Measurements from ENCODE around the gene EXOC2. TPM values are rescaled to one million over a fixed set of nuclear protein-coding genes. Genes with fewer than 3 reads are reported as not detected.
"Not testable (repeated sequence)": the region's sequence is repeated elsewhere in the genome, so short reads cannot be mapped to it uniquely, and the experiment has no call there.

EXOC2 gene
- total RNA-seq, 2 experiments from 2014 or later, result 28.4 to 34.6 TPM

- peak overlapping the region; percentile 87 for H3K27ac Mint-ChIP-seq
- H3K27me3 Mint-ChIP-seq, result no peaks in the 10 kb centered on the region
- peaks cover 45% of the 10 kb centered on the region for H3K4me1 Mint-ChIP-seq
- peak overlapping the region; percentile 55 for H3K4me3 Mint-ChIP-seq
- DNase-seq, result no peak
- H3K9me3 Mint-ChIP-seq (ENCODE audit: low read depth), result no peaks in the 10 kb centered on the region
- H3K36me3 Mint-ChIP-seq, result peaks cover 9% of the 10 kb centered on the region
- peak; percentile 85 for ATAC-seq
- CTCF ChIA-PET, result interaction anchor here (0.6 kb wide), 1 partner anchor 7 kb away, joined by 3 read pairs; the partner anchor contains the start of gene EXOC2
Measured at GRCh38 chr6:684831-685636, 7.9 kb downstream of the EXOC2 start.

GRCh38 chr6:683742-684440, 9.0 kb downstream of the EXOC2 start:
- no peak for ATAC-seq
- Mint-ChIP-seq H3K4me3 (peak overlapping the region; percentile 34), H3K27ac (peak overlapping the region; percentile 48), H3K36me3 (peaks cover 3% of the 10 kb centered on the region), H3K27me3 (no peaks in the 10 kb centered on the region), H3K9me3 (ENCODE audit: low read depth) (no peaks in the 10 kb centered on the region), H3K4me1 (peaks cover 39% of the 10 kb centered on the region)
- no peak for DNase-seq
- CTCF ChIA-PET, result interaction anchor here (0.6 to 1.2 kb wide), 3 partner anchors 9 to 90 kb away, joined by 3 to 4 read pairs (median 4); partner anchors contain the start of gene EXOC2

- no peak for ATAC-seq
- Mint-ChIP-seq H3K9me3 (ENCODE audit: low read depth) (no peaks in the 10 kb centered on the region), H3K27me3 (no peaks in the 10 kb centered on the region), H3K4me3 (no peak overlapping the region), H3K27ac (no peak overlapping the region), H3K36me3 (peaks cover 8% of the 10 kb centered on the region), H3K4me1 (peaks cover 39% of the 10 kb centered on the region)
- CTCF ChIA-PET, result interaction anchor here (1.2 to 1.3 kb wide), 3 partner anchors 31 to 50 kb away, joined by 3 to 4 read pairs (median 3); no protein-coding TSS in a partner anchor
- DNase-seq, result no peak
Measured at GRCh38 chr6:680666-681340, 12.1 kb downstream of the EXOC2 start.

- H3K27ac Mint-ChIP-seq, result no peak overlapping the region
Measured at GRCh38 chr6:680251-680650, 12.7 kb downstream of the EXOC2 start.

GRCh38 chr6:679282-679681, 13.7 kb downstream of the EXOC2 start:
- Mint-ChIP-seq H3K4me3 (no peak overlapping the region), H3K27ac (no peak overlapping the region), H3K4me1 (peaks cover 39% of the 10 kb centered on the region), H3K27me3 (no peaks in the 10 kb centered on the region), H3K9me3 (ENCODE audit: low read depth) (no peaks in the 10 kb centered on the region), H3K36me3 (peaks cover 10% of the 10 kb centered on the region)
- ATAC-seq (no peak), DNase-seq (no peak)
- CTCF ChIA-PET, result no interaction called here

More at GRCh38 chr6:680251-680650, 12.7 kb downstream of the EXOC2 start:
- Mint-ChIP-seq H3K27me3 (no peaks in the 10 kb centered on the region), H3K4me3 (no peak overlapping the region), H3K4me1 (peaks cover 36% of the 10 kb centered on the region), H3K36me3 (peaks cover 6% of the 10 kb centered on the region), H3K9me3 (ENCODE audit: low read depth) (no peaks in the 10 kb centered on the region)
- DNase-seq, result no peak
- CTCF ChIA-PET, result interaction anchor here (1.2 kb wide), 2 partner anchors 42 to 50 kb away, joined by 3 to 4 read pairs; no protein-coding TSS in a partner anchor
- no peak for ATAC-seq

- Mint-ChIP-seq H3K27ac (no peak overlapping the region), H3K36me3 (peaks cover 12% of the 10 kb centered on the region), H3K4me3 (no peak overlapping the region), H3K27me3 (no peaks in the 10 kb centered on the region), H3K4me1 (peaks cover 31% of the 10 kb centered on the region), H3K9me3 (ENCODE audit: low read depth) (no peaks in the 10 kb centered on the region)
- CTCF ChIA-PET, result no interaction called here
- DNase-seq, result no peak
- no peak for ATAC-seq
Measured at GRCh38 chr6:678520-678919, 14.4 kb downstream of the EXOC2 start.

GRCh38 chr6:677919-678318, 15.0 kb downstream of the EXOC2 start:
- no peaks in the 10 kb centered on the region for H3K9me3 Mint-ChIP-seq (ENCODE audit: low read depth)
- H3K4me3 Mint-ChIP-seq, result no peak overlapping the region
- ATAC-seq (no peak), DNase-seq (no peak)
- H3K27me3 Mint-ChIP-seq, result no peaks in the 10 kb centered on the region
- H3K4me1 Mint-ChIP-seq, result peaks cover 26% of the 10 kb centered on the region
- peaks cover 12% of the 10 kb centered on the region for H3K36me3 Mint-ChIP-seq
- no peak overlapping the region for H3K27ac Mint-ChIP-seq
- CTCF ChIA-PET, result no interaction called here

GRCh38 chr6:674956-675355, 18.0 kb downstream of the EXOC2 start:
- Mint-ChIP-seq H3K4me3 (no peak overlapping the region), H3K4me1 (peaks cover 10% of the 10 kb centered on the region), H3K27me3 (no peaks in the 10 kb centered on the region), H3K9me3 (ENCODE audit: low read depth) (no peaks in the 10 kb centered on the region), H3K36me3 (peaks cover 20% of the 10 kb centered on the region), H3K27ac (no peak overlapping the region)
- ATAC-seq, result no peak
- DNase-seq, result no peak
- CTCF ChIA-PET, result no interaction called here

GRCh38 chr6:674406-674805, 18.5 kb downstream of the EXOC2 start:
- Mint-ChIP-seq H3K27me3 (no peaks in the 10 kb centered on the region), H3K4me1 (peaks cover 10% of the 10 kb centered on the region), H3K9me3 (ENCODE audit: low read depth) (no peaks in the 10 kb centered on the region), H3K4me3 (no peak overlapping the region), H3K36me3 (peaks cover 22% of the 10 kb centered on the region), H3K27ac (no peak overlapping the region)
- no peak for DNase-seq
- CTCF ChIA-PET, result interaction anchor here (0.7 kb wide), 1 partner anchor 15 kb away, joined by 3 read pairs; no protein-coding TSS in a partner anchor
- no peak for ATAC-seq

GRCh38 chr6:667253-667927, 25.5 kb downstream of the EXOC2 start:
- no peak overlapping the region for H3K4me3 Mint-ChIP-seq
- H3K9me3 Mint-ChIP-seq (ENCODE audit: low read depth), result peaks cover 8% of the 10 kb centered on the region
- H3K36me3 Mint-ChIP-seq, result peaks cover 44% of the 10 kb centered on the region
- H3K27me3 Mint-ChIP-seq, result no peaks in the 10 kb centered on the region
- CTCF ChIA-PET, result no interaction called here
- no peak for DNase-seq
- H3K27ac Mint-ChIP-seq, result no peak overlapping the region
- H3K4me1 Mint-ChIP-seq, result peaks cover 16% of the 10 kb centered on the region
- ATAC-seq, result no peak

- Mint-ChIP-seq H3K27ac (no peak overlapping the region), H3K36me3 (peaks cover 41% of the 10 kb centered on the region), H3K4me1 (peaks cover 23% of the 10 kb centered on the region), H3K27me3 (no peaks in the 10 kb centered on the region), H3K4me3 (no peak overlapping the region), H3K9me3 (ENCODE audit: low read depth) (peaks cover 8% of the 10 kb centered on the region)
- no peak for DNase-seq
- ATAC-seq, result no peak
- CTCF ChIA-PET, result no interaction called here
Measured at GRCh38 chr6:665403-666267, 27.3 kb downstream of the EXOC2 start.

- H3K36me3 Mint-ChIP-seq, result peaks cover 38% of the 10 kb centered on the region
- H3K27ac Mint-ChIP-seq; H3K9me3 Mint-ChIP-seq (ENCODE audit: low read depth); DNase-seq; ATAC-seq; H3K4me3 Mint-ChIP-seq; CTCF ChIA-PET; H3K27me3 Mint-ChIP-seq: not testable (repeated sequence)
- peaks cover 39% of the 10 kb centered on the region for H3K4me1 Mint-ChIP-seq
Measured at GRCh38 chr6:663788-664187, 29.2 kb downstream of the EXOC2 start.
